Measurements from ENCODE around the gene DUSP2. TPM values are rescaled to one million over a fixed set of nuclear protein-coding genes. Genes with fewer than 3 reads are reported as not detected.

The DUSP2 gene
- total and polyA plus RNA-seq, 10 of the 15 experiments (the other 5 are each of a cell fraction or from before 2014, with no cell fraction given), result 9.7 to 212 (median 57.2) TPM

GRCh38 chr2:96186562-96186961, 41.3 kb upstream of the DUSP2 start (continued):
- TF ChIP-seq PKNOX1 (IDR thresholded peaks at IDR 0.05), result no peak
- TF ChIP-seq TCF12 (IDR thresholded peaks at IDR 0.05; ENCODE audit: low read depth, low read length), result no peak
- no peak for TF ChIP-seq ZBTB40 (IDR thresholded peaks at IDR 0.05; ENCODE audit: borderline replicate concordance)

GRCh38 chr2:96185516-96185915, 40.3 kb upstream of the DUSP2 start:
- CTCF ChIA-PET, result interaction anchor here (1.5 to 3.0 kb wide), 3 partner anchors 11 to 47 kb away, joined by 3 to 15 read pairs (median 6); partner anchors contain the start of gene ASTL
- no TSS peak for BruUV-seq (replicated peaks)
- intact Hi-C loops (cut with micrococcal nuclease; ENCODE audit: unreplicated experiment), result no loop called here
- Histone ChIP-seq H3K79me2 (ENCODE audit: control insufficient read depth, insufficient read depth, low read length) (no peaks in the 10 kb centered on the region), H3K4me3 (no peak overlapping the region), H3K27ac (ENCODE audit: control insufficient read depth, insufficient read depth) (no peak overlapping the region), H3K9me3 (replicated peaks; ENCODE audit: control insufficient read depth, insufficient read depth, low read length) (no peaks in the 10 kb centered on the region), H3K27me3 (replicated peaks in 1 of 2; ENCODE audit: control insufficient read depth in 2 of 2, insufficient read depth in 2 of 2, low read length in 1 of 2) (no peaks in the 10 kb centered on the region), H4K20me1 (ENCODE audit: control insufficient read depth, insufficient read depth) (no peaks in the 10 kb centered on the region), H3K4me2 (ENCODE audit: control insufficient read depth, insufficient read depth) (no peak overlapping the region), H3K36me3 (ENCODE audit: control insufficient read depth in 2 of 2, insufficient read depth in 2 of 2, low read length in 1 of 2) (peaks cover 9 to 32% of the 10 kb centered on the region in 2 experiments), H2AFZ (ENCODE audit: control insufficient read depth, low read depth, low read length) (no peak overlapping the region), H3K4me1 (ENCODE audit: control insufficient read depth, insufficient read depth, low read length) (peaks cover 2% of the 10 kb centered on the region; the same call in 1 of the 2 replicates), H3K9ac (ENCODE audit: control insufficient read depth, insufficient read depth, low read length) (no peak overlapping the region)
- POLR2A ChIA-PET, result interaction anchor here (0.6 to 0.9 kb wide), 3 partner anchors 17 to 104 kb away, joined by 3 to 4 read pairs (median 4); no protein-coding TSS in a partner anchor
- DNase-seq (ENCODE audit: low read depth, low spot score) (no peak), FAIRE-seq (no peak), ATAC-seq (no peak)
- 97% methylated on average over 1 of the region's 1 CpG for WGBS (ENCODE audit: insufficient coverage, insufficient replicate concordance, low lambda C conversion rate, missing lambda C conversion rate)
- RAD21 ChIA-PET (ENCODE audit: unreplicated experiment), result interaction anchor here (0.7 kb wide), 1 partner anchor 55 kb away, joined by 3 read pairs; no protein-coding TSS in a partner anchor
- in situ Hi-C loops (cut with MboI), result no loop called here
- SMC1A ChIA-PET (ENCODE audit: uncharacterized antibody, unreplicated experiment), result interaction anchor here (0.6 to 1.2 kb wide), 2 partner anchors 11 to 15 kb away, joined by 3 to 6 read pairs; no protein-coding TSS in a partner anchor
- no peak for TF ChIP-seq SUPT20H (IDR thresholded peaks at IDR 0.05; ENCODE audit: borderline replicate concordance, control insufficient read depth, low read depth, low read length)
- no peak for TF ChIP-seq GABPA (IDR thresholded peaks at IDR 0.05; ENCODE audit: low read depth)
- TF ChIP-seq TARDBP (IDR thresholded peaks at IDR 0.05; ENCODE audit: borderline replicate concordance), result no peak
- TF ChIP-seq CBX3 (IDR thresholded peaks at IDR 0.05; ENCODE audit: borderline replicate concordance, low read depth), result no peak
- no peak for TF ChIP-seq ZZZ3 (IDR thresholded peaks at IDR 0.05; ENCODE audit: control insufficient read depth, insufficient read length, low read depth)
- no peak for TF ChIP-seq IRF3 (IDR thresholded peaks at IDR 0.05)
- no peak for TF ChIP-seq RCOR1 (conservative IDR thresholded peaks at IDR 0.05; ENCODE audit: low read depth, low read length)
- no peak for TF ChIP-seq NFIC (IDR thresholded peaks at IDR 0.05; ENCODE audit: low read depth, low read length)
- no peak for TF ChIP-seq ZBTB33 (IDR thresholded peaks at IDR 0.05)
- TF ChIP-seq EZH2 (IDR thresholded peaks at IDR 0.05; ENCODE audit: borderline replicate concordance, control insufficient read depth, low read depth, low read length), result no peak
- TF ChIP-seq HDGF (IDR thresholded peaks at IDR 0.05), result no peak

Measured in GM12878 (cell line).